Activated CD8-positive, alpha-beta T cell treated with anti-CD3 and anti-CD28 coated beads for 36 hours (primary cell): ENCODE data around the gene GAA. TPM values are rescaled to one million over a fixed set of nuclear protein-coding genes. Genes with fewer than 3 reads are reported as not detected.

Experiments
- ATAC-seq: fragments of 200-7000 bp; cut with Tn5 transposase; one replicate; pipeline ENCODE4 v1.10.0; 2021; ENCODE audit warnings: mild to moderate bottlenecking, moderate library complexity
- CTCF ChIA-PET: fragments of 350-600 bp; sonication (Branson Sonifier 250); formaldehyde crosslinking; loops from one replicate; lab custom pipeline; 2021; ENCODE audit warnings: antibody characterized with exemption; lab: Charles Lee
- POLR2A ChIA-PET: fragments of 350-600 bp; sonication (Branson Sonifier 250); formaldehyde crosslinking; loops from one replicate; lab custom pipeline; 2021; ENCODE audit warnings: antibody characterized with exemption; lab: Charles Lee
- DNase-seq: peaks from one replicate; pipeline ENCODE4 v3.0.0-alpha.2; 2020
- H3K27ac Mint-ChIP-seq: one replicate; pipeline ENCODE4 v1.8.0; 2021; ENCODE audit warnings: mild to moderate bottlenecking, mixed read lengths
- H3K27me3 Mint-ChIP-seq: one replicate; pipeline ENCODE4 v1.8.0; 2021; ENCODE audit warnings: mixed read lengths
- H3K36me3 Mint-ChIP-seq: one replicate; pipeline ENCODE4 v1.8.0; 2021; ENCODE audit warnings: low read depth, mixed read lengths
- H3K4me1 Mint-ChIP-seq: one replicate; pipeline ENCODE4 v1.8.0; 2021; ENCODE audit warnings: low read depth, mixed read lengths
- H3K4me3 Mint-ChIP-seq: one replicate; pipeline ENCODE4 v1.8.0; 2021; ENCODE audit warnings: mild to moderate bottlenecking, moderate library complexity, mixed read lengths
- H3K9me3 Mint-ChIP-seq: one replicate; pipeline ENCODE4 v1.8.0; 2021; ENCODE audit warnings: mixed read lengths
- CTCF ChIP-seq: fragments of 200-600 bp; IDR thresholded peaks from one replicate; pipeline ENCODE4 v1.8.0; 2022; ENCODE audit warnings: antibody characterized with exemption, mild to moderate bottlenecking
- intact Hi-C: fragments of 100-400 bp; cut with micrococcal nuclease; formaldehyde crosslinking; loops from one replicate; pipeline ENCODE4 v1.10.0; 2022
- total RNA-seq, 2 experiments: library from RNA; stranded (reverse); gene quantifications; one replicate each; pipeline ENCODE4 v1.2.3, GENCODE V29; 2021

GAA gene
- total RNA-seq, 2 experiments from 2014 or later: 42.6 to 46.2 TPM

DNA sequence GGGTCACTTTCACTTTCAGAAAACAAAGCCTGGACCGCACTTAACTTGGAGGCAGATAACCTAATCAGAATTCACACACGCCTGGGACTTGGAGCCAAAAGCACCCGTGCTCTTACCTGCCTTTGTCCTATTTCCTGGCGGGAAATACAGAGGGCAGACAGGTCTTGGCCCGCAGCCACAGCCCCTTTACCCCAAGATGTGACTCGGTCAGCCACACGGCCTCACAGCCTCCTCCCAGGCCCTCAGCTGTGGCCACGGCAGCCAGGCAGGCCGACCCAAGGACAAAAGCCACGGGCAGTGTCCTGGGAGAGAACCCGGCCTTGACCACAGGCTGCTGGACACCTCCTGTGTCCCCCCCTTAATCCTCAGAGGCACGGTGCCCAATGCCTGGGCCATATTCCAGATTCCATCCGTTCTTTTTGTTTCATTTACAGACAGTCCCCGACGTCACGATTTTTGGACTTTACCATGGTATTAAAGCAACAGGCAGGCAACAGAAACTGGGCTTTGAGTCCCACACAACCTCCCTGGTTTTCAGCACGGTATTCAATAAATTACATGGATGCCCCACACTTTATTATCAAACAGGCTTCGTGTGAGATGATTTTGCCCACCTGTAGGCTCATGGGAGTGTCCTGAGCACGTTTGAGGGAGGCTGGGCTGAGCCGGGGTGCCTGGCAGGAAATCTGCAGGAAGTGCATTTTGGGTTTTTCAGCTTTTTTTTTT, 30.1 kb upstream of the GAA start:
- CTCF ChIA-PET: interaction anchor here (2.2 kb wide), 1 partner anchor 63 kb away, joined by 5 read pairs; no protein-coding TSS in a partner anchor

GRCh38 chr17:80072410-80072809, 29.0 kb upstream of the GAA start:
- ATAC-seq (no peak), DNase-seq (no peak)
- Mint-ChIP-seq H3K4me3 (no peak overlapping the region), H3K36me3 (no peaks in the 10 kb centered on the region), H3K27ac (no peak overlapping the region), H3K27me3 (no peaks in the 10 kb centered on the region), H3K4me1 (no peaks in the 10 kb centered on the region), H3K9me3 (no peaks in the 10 kb centered on the region)
- POLR2A ChIA-PET: no interaction called here
- intact Hi-C loops: no loop called here
- CTCF ChIA-PET: interaction anchor here (2.2 kb wide), 1 partner anchor 64 kb away, joined by 5 read pairs; no protein-coding TSS in a partner anchor
- no peak for TF ChIP-seq CTCF

More for the DNA sequence above, 30.1 kb upstream of the GAA start:
- DNase-seq (no peak), ATAC-seq (no peak)
- TF ChIP-seq CTCF: no peak
- no peaks in the 10 kb centered on the region for H3K36me3 Mint-ChIP-seq
- H3K9me3 Mint-ChIP-seq: no peaks in the 10 kb centered on the region
- intact Hi-C loops: no loop called here
- H3K27me3 Mint-ChIP-seq: peaks cover 2% of the 10 kb centered on the region
- POLR2A ChIA-PET: no interaction called here
- H3K4me3 Mint-ChIP-seq: no peak overlapping the region
- H3K4me1 Mint-ChIP-seq: no peaks in the 10 kb centered on the region
- no peak overlapping the region for H3K27ac Mint-ChIP-seq

DNA sequence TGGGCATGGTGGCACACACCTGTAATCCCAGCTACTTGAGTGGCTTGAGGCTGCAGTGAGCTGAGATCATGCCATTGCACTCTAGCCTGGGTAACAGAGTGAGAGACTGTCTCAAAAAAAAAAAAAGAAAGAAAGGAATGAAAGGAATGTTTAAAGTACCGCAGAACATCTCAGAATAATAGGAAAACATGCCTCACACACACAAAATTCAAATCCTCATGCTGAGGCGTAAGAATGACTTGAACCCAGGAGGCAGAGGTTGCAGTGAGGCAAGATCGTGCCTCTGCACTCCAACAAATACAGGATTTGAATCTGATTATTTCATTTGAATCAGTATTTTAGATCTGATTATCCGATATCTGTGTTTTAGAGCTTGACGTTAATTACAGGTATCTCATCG, 21.3 kb upstream of the GAA start:
- H3K27ac Mint-ChIP-seq: no peak overlapping the region
- ChIA-PET POLR2A (no interaction called here), CTCF (interaction anchor here (1.1 kb wide), 1 partner anchor 21 kb away, joined by 7 read pairs; the partner anchor contains the start of gene GAA)
- intact Hi-C loops: no loop called here
- ATAC-seq (no peak), DNase-seq (no peak)
- H3K9me3 Mint-ChIP-seq: no peaks in the 10 kb centered on the region
- no peaks in the 10 kb centered on the region for H3K36me3 Mint-ChIP-seq
- no peaks in the 10 kb centered on the region for H3K27me3 Mint-ChIP-seq
- H3K4me1 Mint-ChIP-seq: peaks cover 3% of the 10 kb centered on the region
- no peak overlapping the region for H3K4me3 Mint-ChIP-seq
- no peak for TF ChIP-seq CTCF

GRCh38 chr17:80081596-80081995, 19.8 kb upstream of the GAA start:
- TF ChIP-seq CTCF: no peak
- H3K36me3 Mint-ChIP-seq: no peaks in the 10 kb centered on the region
- DNase-seq (no peak), ATAC-seq (no peak)
- ChIA-PET CTCF (interaction anchor here (0.8 to 3.6 kb wide), 14 partner anchors 12 to 1035 kb away, joined by 3 to 26 read pairs (median 4); partner anchors contain the start of gene GAA), POLR2A (no interaction called here)
- H3K9me3 Mint-ChIP-seq: no peaks in the 10 kb centered on the region
- no peak overlapping the region for H3K27ac Mint-ChIP-seq
- H3K27me3 Mint-ChIP-seq: no peaks in the 10 kb centered on the region
- intact Hi-C loops: no loop called here
- H3K4me3 Mint-ChIP-seq: no peak overlapping the region
- H3K4me1 Mint-ChIP-seq: peaks cover 3% of the 10 kb centered on the region
